Vagina (tissue), 2 donors: ENCODE data around the gene ARMC9. TPM values are rescaled to one million over a fixed set of nuclear protein-coding genes. Genes with fewer than 3 reads are reported as not detected.

Source experiments
- DNase-seq, 2 donors: peaks; one replicate each; pipeline ENCODE4 v3.0.0-alpha.2; 2017; ENCODE audit errors: extremely low spot score in 2 of 2
- H3K27ac ChIP-seq: fragments of 200-600 bp; sonication (generic); one replicate; pipeline ENCODE4 v1.5.1; 2019
- H3K27me3 ChIP-seq: fragments of 200-600 bp; sonication (generic); one replicate; pipeline ENCODE4 v1.5.1; 2019
- H3K36me3 ChIP-seq, 2 donors: fragments of 200-600 bp; sonication (generic); one replicate each; pipeline ENCODE4 v1.5.1; 2017 to 2019
- H3K4me1 ChIP-seq: fragments of 200-600 bp; sonication (generic); one replicate; pipeline ENCODE4 v1.5.1; 2019
- H3K4me3 ChIP-seq, 2 donors: fragments of 200-600 bp; sonication (generic); 1 replicate in 1 of 2; 2 replicates in 1 of 2; pipeline ENCODE4 v1.5.1; 2016 to 2019
- H3K9me3 ChIP-seq: fragments of 200-600 bp; sonication (generic); one replicate; pipeline ENCODE4 v1.5.1; 2019
- CTCF ChIP-seq, 3 experiments: fragments of 450-650 bp in 2 of 3; fragments of 200-600 bp in 1 of 3; sonication (generic) in 1 of 3; IDR thresholded peaks; one replicate each; pipeline ENCODE4 v1.5.1; 2017 to 2019; ENCODE audit warnings: antibody characterized with exemption in 3 of 3, mild to moderate bottlenecking in 2 of 3, moderate library complexity in 2 of 3
- POLR2A ChIP-seq, 2 donors: fragments of 450-650 bp; IDR thresholded peaks; one replicate each; pipeline ENCODE4 v1.6.1; 2017; ENCODE audit warnings: antibody characterized with exemption in 2 of 2, mild to moderate bottlenecking in 2 of 2, moderate library complexity in 2 of 2
- POLR2AphosphoS5 ChIP-seq, 2 donors: sonication (generic); formaldehyde crosslinking; IDR thresholded peaks; one replicate each; pipeline ENCODE4 v1.9.0; 2017; ENCODE audit warnings: antibody characterized with exemption in 2 of 2, mild to moderate bottlenecking in 2 of 2, low read depth in 1 of 2; ENCODE audit not compliant: insufficient read depth in 1 of 2
- intact Hi-C: fragments of 100-400 bp; cut with DNase I; formaldehyde crosslinking; loops from one replicate; pipeline ENCODE4 v1.15.1; 2023
- total RNA-seq: library from RNA; depleted of rRNA; stranded (reverse); fragments of >200 nt; gene quantifications from one replicate; pipeline ENCODE4 v1.2.3, GENCODE V29; 2016

ARMC9 gene
- total RNA-seq, result 16.0 TPM

GRCh38 chr2:231198291-231199173, at the start of gene ARMC9:
ARMC9 (plus strand) TSS chr2:231198631; CDS start chr2:231206239, 7,608 bp downstream.
- DNase-seq, result no peak
- intact Hi-C loops, result no loop called here

GRCh38 chr2:231152800-231153557, 45.5 kb upstream of the ARMC9 start:
- TF ChIP-seq POLR2A (IDR thresholded peaks at IDR 0.05) (no peak), POLR2AphosphoS5 (IDR thresholded peaks at IDR 0.05; ENCODE audit: insufficient read depth in 1 of 2, low read depth in 1 of 2) (no peak), CTCF (IDR thresholded peaks at IDR 0.05) (no peak)
- intact Hi-C loops, result no loop called here
- DNase-seq, result no peak
- Histone ChIP-seq H3K4me1 (peaks cover 5% of the 10 kb centered on the region), H3K4me3 (no peak overlapping the region), H3K9me3 (no peaks in the 10 kb centered on the region), H3K27ac (no peak overlapping the region), H3K27me3 (no peaks in the 10 kb centered on the region), H3K36me3 (peaks cover 0 to 21% of the 10 kb centered on the region in 2 donors)

More at GRCh38 chr2:231198291-231199173, at the start of gene ARMC9:
- H3K36me3 ChIP-seq, result no peaks in the 10 kb centered on the region
- peak within 1 kb of the TSS; percentile 32 for H3K27ac ChIP-seq
- H3K4me3 ChIP-seq, result peak within 1 kb of the TSS; percentile 66 to 80
- peaks cover 17% of the 10 kb centered on the region for H3K4me1 ChIP-seq
- TF ChIP-seq POLR2A (IDR thresholded peaks at IDR 0.05) (no peak), POLR2AphosphoS5 (IDR thresholded peaks at IDR 0.05; ENCODE audit: insufficient read depth in 1 of 2, low read depth in 1 of 2) (peak in 1 of 2 donors; percentile 42)
- H3K9me3 ChIP-seq, result no peaks in the 10 kb centered on the region
- no peaks in the 10 kb centered on the region for H3K27me3 ChIP-seq

GRCh38 chr2:231159306-231159705, 39.1 kb upstream of the ARMC9 start:
- Histone ChIP-seq H3K4me3 (no peak overlapping the region), H3K4me1 (peaks cover 29% of the 10 kb centered on the region), H3K27me3 (no peaks in the 10 kb centered on the region), H3K36me3 (peaks cover 0 to 6% of the 10 kb centered on the region in 2 donors), H3K9me3 (no peaks in the 10 kb centered on the region), H3K27ac (peak overlapping the region; percentile 82)
- no peak for DNase-seq
- intact Hi-C loops, result no loop called here
- TF ChIP-seq POLR2A (IDR thresholded peaks at IDR 0.05) (no peak), POLR2AphosphoS5 (IDR thresholded peaks at IDR 0.05; ENCODE audit: insufficient read depth in 1 of 2, low read depth in 1 of 2) (no peak), CTCF (IDR thresholded peaks at IDR 0.05) (no peak)

GRCh38 chr2:231160701-231161100, 37.7 kb upstream of the ARMC9 start:
- Histone ChIP-seq H3K4me3 (no peak overlapping the region), H3K4me1 (peaks cover 29% of the 10 kb centered on the region), H3K9me3 (no peaks in the 10 kb centered on the region), H3K27me3 (no peaks in the 10 kb centered on the region), H3K36me3 (peaks cover 0 to 6% of the 10 kb centered on the region in 2 donors), H3K27ac (peak overlapping the region; percentile 81)
- intact Hi-C loops, result no loop called here
- no peak for DNase-seq
- TF ChIP-seq POLR2A (IDR thresholded peaks at IDR 0.05) (no peak), CTCF (IDR thresholded peaks at IDR 0.05) (no peak), POLR2AphosphoS5 (IDR thresholded peaks at IDR 0.05; ENCODE audit: insufficient read depth in 1 of 2, low read depth in 1 of 2) (no peak)

GRCh38 chr2:231161252-231161839, 37.1 kb upstream of the ARMC9 start:
- Histone ChIP-seq H3K4me1 (peaks cover 29% of the 10 kb centered on the region), H3K4me3 (no peak overlapping the region), H3K9me3 (no peaks in the 10 kb centered on the region), H3K27ac (peak overlapping the region; percentile 81), H3K27me3 (no peaks in the 10 kb centered on the region), H3K36me3 (peaks cover 0 to 12% of the 10 kb centered on the region in 2 donors)
- intact Hi-C loops, result no loop called here
- no peak for DNase-seq
- TF ChIP-seq POLR2AphosphoS5 (IDR thresholded peaks at IDR 0.05; ENCODE audit: insufficient read depth in 1 of 2, low read depth in 1 of 2) (no peak), POLR2A (IDR thresholded peaks at IDR 0.05) (no peak), CTCF (IDR thresholded peaks at IDR 0.05) (no peak)
